BLaER1 treated with 17β-estradiol and CSF1 and Interleukin-3, amounts not matched to agents 10 nM and 100 nM (cell line): Measurements from ENCODE around the gene CDH23.

Experiments used
- H3K27ac ChIP-seq, 11 experiments: shearing (Covaris generic); formaldehyde crosslinking; 2 replicates each; pipeline ENCODE4 v1.8.1; 2022
- H3K27me3 ChIP-seq, 11 experiments: shearing (Covaris generic); formaldehyde crosslinking; 2 replicates each; pipeline ENCODE4 v1.8.1; 2022
- H3K36me3 ChIP-seq, 11 experiments: shearing (Covaris generic); formaldehyde crosslinking; 2 replicates each; pipeline ENCODE4 v1.8.1; 2022
- H3K4me1 ChIP-seq, 10 experiments: shearing (Covaris generic); formaldehyde crosslinking; 2 replicates each; pipeline ENCODE4 v1.8.1; 2022
- H3K4me2 ChIP-seq, 11 experiments: shearing (Covaris generic); formaldehyde crosslinking; 2 replicates each; pipeline ENCODE4 v1.8.1; 2022
- H3K4me3 ChIP-seq, 10 experiments: shearing (Covaris generic); formaldehyde crosslinking; 2 replicates each; pipeline ENCODE4 v1.8.1; 2022
- H3K9ac ChIP-seq, 11 experiments: shearing (Covaris generic); formaldehyde crosslinking; 2 replicates each; pipeline ENCODE4 v1.8.1; 2022
- H3K9me3 ChIP-seq, 11 experiments: shearing (Covaris generic); formaldehyde crosslinking; replicated peaks in 1 of 11; 2 replicates each; pipeline ENCODE4 v1.8.1; 2022
- H4K20me1 ChIP-seq, 11 experiments: shearing (Covaris generic); formaldehyde crosslinking; 2 replicates each; pipeline ENCODE4 v1.8.1; 2022
- Cebpa-rat ChIP-seq, 11 experiments: shearing (Covaris generic); IDR thresholded peaks; 2 replicates each; pipeline ENCODE4 v1.8.1; 2022

CDH23 gene

DNA sequence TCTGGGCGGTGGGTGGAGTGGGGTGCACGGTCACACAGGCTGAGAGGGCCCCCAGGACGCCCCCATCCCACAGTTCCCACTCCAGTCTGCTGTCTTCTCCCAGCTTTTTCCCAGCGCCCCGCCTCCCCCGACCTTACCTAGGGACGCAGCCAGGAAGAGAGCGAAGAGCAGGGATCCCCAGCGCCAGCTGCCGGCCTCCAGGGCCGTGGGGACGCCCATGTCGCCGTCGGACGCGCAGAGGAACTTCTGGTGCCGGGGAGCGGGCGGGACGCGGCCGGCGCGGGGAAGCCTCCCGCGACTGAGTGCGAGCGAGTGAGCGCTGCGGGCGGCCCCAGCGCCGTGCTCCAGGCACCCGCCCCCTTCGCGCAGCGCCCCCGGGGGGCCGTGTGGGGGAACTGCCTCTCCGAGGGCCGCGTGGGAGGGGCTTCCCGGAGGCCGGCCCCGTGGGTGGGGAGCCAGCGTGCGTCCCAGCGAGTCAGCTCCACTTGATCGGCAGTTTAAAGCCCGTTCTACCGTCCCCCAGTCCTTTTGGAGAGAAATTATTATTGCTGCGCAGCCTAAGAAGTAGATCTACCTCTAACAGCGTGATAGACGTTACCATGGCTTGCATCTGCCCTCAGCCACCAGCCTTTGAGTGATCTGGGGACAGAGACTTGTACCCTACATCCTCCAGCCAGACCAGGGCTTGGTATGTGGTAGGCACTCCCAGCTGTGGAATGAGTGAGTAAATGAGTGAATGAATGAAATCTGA, 376.7 kb downstream of the CDH23 start, which contains the start of gene VSIR:
Gene VSIR (minus strand): TSS at position 300 of the 751 bp plus-strand sequence. CDS start 81 bp downstream, at position 219.
- H3K36me3 ChIP-seq, result peaks cover 0 to 38% (median 2%) of the 10 kb centered on the region in 11 experiments; a peak in 7 of 22 replicates
- H4K20me1 ChIP-seq, result peaks cover 0 to 42% (median 6%) of the 10 kb centered on the region in 11 experiments; a peak in 8 of 22 replicates
- peaks cover 0 to 12% (median 7%) of the 10 kb centered on the region in 11 experiments; a peak in 14 of 22 replicates for H3K9me3 ChIP-seq
- H3K4me2 ChIP-seq, result peak within 1 kb of the TSS; percentile 88 to 100 (median 98)
- H3K27ac ChIP-seq, result peak within 1 kb of the TSS; percentile 73 to 98 (median 93)
- no peak for TF ChIP-seq Cebpa-rat (IDR thresholded peaks at IDR 0.05)
- peaks cover 0 to 17% (median 0%) of the 10 kb centered on the region in 11 experiments; a peak in 7 of 22 replicates for H3K27me3 ChIP-seq
- H3K9ac ChIP-seq, result peak within 1 kb of the TSS; percentile 71 to 92 (median 86)
- H3K4me3 ChIP-seq, result peak within 1 kb of the TSS; percentile 38 to 96 (median 86)
- H3K4me1 ChIP-seq, result peaks cover 78 to 98% (median 91%) of the 10 kb centered on the region in 10 experiments

DNA sequence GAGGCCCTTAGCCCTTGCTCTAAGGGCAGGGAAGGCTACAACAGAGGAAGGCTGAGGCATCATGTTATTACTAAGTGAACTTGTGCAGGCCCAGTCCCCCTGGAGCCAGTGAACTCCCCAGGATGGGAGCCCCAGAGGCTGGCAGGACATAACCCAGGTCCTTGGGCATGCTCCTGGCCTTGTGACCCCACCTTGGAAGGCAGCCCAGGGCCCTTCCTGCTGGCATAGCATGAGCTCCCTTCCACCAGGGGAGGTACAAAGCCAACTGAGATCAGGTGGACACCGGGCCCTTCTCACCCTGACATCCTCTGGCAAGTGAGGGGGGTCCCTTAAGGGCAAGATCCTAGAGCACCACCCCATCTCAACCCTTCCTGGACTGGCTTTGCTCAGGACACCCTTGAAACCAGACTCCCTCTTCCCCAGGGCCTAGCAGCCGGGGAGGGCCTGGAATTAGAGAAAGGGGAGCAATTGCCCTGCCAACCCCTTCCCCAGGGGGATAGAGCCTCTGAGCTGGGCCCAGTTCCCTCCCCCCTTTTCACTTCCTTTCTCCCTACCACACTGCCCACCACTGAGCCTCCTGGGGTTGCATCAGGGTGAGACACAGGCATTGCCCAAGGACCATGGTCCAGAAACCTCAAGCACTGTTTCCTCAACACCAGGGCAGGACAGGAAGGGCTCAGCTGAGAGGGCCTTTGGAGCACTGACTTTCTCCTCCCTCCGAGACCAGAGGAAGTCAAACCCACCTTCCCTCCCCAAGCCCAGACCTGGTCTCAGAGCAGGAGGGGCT, 378.4 kb downstream of the CDH23 start:
- H3K4me2 ChIP-seq, result peak overlapping the region; percentile 88 to 100 (median 98)
- peaks cover 0 to 12% (median 7%) of the 10 kb centered on the region in 11 experiments; a peak in 14 of 22 replicates for H3K9me3 ChIP-seq
- peaks cover 0 to 30% (median 6%) of the 10 kb centered on the region in 11 experiments; a peak in 8 of 22 replicates for H4K20me1 ChIP-seq
- peaks cover 0 to 26% (median 0%) of the 10 kb centered on the region in 11 experiments; a peak in 5 of 22 replicates for H3K36me3 ChIP-seq
- peaks cover 0 to 17% (median 0%) of the 10 kb centered on the region in 11 experiments; a peak in 7 of 22 replicates for H3K27me3 ChIP-seq
- TF ChIP-seq Cebpa-rat (IDR thresholded peaks at IDR 0.05), result peak; percentile 38 to 98 (median 95); a peak in 19 of 22 replicates
- H3K4me1 ChIP-seq, result peaks cover 60 to 94% (median 87%) of the 10 kb centered on the region in 10 experiments
- H3K4me3 ChIP-seq, result peak overlapping the region; percentile 6 to 96 (median 86); a peak in 16 of 20 replicates
- peak overlapping the region; percentile 73 to 98 (median 93) for H3K27ac ChIP-seq
- H3K9ac ChIP-seq, result peak overlapping the region; percentile 71 to 92 (median 86)

DNA sequence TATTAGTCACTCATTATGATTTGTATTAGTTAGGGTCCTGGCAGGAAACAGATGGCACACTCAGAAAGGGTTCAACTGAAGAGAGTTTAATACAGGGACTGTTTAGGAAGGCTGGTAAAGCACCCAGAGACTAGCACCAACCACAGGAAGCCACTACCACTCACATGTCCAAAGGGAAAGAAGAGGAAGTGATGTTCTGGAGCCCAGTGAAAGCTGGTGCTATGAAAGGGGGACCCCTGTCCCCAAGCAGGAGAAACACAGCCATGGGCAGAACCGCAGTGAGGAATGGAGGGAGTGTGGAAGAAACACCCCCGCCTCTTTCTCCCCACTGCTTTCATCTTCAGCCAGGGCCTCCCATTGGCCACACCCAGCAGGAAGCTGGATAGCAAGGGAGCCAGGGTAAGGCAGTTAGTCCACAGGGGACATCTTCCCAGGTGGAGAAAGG, 379.8 kb downstream of the CDH23 start:
- peak overlapping the region; percentile 73 to 98 (median 93); a peak in 21 of 22 replicates for H3K27ac ChIP-seq
- peaks cover 0 to 17% (median 0%) of the 10 kb centered on the region in 11 experiments; a peak in 7 of 22 replicates for H3K27me3 ChIP-seq
- H3K9me3 ChIP-seq, result peaks cover 0 to 12% (median 7%) of the 10 kb centered on the region in 11 experiments; a peak in 14 of 22 replicates
- H3K4me1 ChIP-seq, result peaks cover 56 to 90% (median 79%) of the 10 kb centered on the region in 10 experiments
- peak overlapping the region; percentile 88 to 100 (median 98) for H3K4me2 ChIP-seq
- peak overlapping the region; percentile 63 to 92 (median 85); a peak in 18 of 22 replicates for H3K9ac ChIP-seq
- no peak for TF ChIP-seq Cebpa-rat (IDR thresholded peaks at IDR 0.05)
- H3K36me3 ChIP-seq, result peaks cover 0 to 13% (median 0%) of the 10 kb centered on the region in 11 experiments; a peak in 4 of 22 replicates
- peaks cover 0 to 16% (median 0%) of the 10 kb centered on the region in 11 experiments; a peak in 8 of 22 replicates for H4K20me1 ChIP-seq
- H3K4me3 ChIP-seq, result 0 out of 20 replicates have a peak overlapping the region, but pooled peaks of 1 of the 10 experiments have one; percentile 96

DNA sequence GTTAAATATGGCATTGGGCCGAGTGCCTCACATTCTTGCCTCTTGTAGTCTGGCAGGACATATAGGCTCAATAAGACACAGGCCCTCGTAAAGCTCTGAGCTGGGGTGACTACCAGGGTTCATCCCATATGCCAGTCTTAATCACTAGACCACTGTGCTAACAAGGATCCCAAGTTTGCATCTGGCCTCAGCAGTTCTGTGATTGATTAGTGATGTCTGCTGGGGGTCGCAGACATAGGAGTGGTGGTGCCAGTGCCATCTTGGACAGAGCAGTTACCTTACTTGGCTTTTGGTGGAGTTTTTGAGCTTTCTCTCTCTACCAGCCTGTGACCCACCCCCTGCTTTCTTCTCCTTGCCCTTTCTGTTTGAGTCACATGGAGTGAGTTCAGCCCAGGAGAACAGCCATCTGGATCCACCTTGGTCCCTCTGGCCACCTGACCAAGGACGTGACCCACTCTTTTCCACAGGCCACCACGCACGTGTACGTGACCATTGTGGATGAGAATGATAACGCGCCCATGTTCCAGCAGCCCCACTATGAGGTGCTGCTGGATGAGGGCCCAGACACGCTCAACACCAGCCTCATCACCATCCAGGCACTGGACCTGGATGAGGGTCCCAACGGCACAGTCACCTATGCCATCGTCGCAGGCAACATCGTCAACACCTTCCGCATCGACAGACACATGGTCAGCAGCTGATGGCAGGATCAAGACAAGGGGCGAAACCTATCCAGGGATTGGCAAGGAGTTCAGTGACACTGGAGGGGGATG, 380.7 kb downstream of the CDH23 start:
- Histone ChIP-seq H3K4me3 (no peak overlapping the region), H4K20me1 (peaks cover 0 to 7% (median 0%) of the 10 kb centered on the region in 11 experiments; a peak in 6 of 22 replicates), H3K9ac (peak overlapping the region in 5 of 11 experiments; percentile 85 to 92 (median 88); a peak in 9 of 22 replicates), H3K4me1 (peaks cover 48 to 90% (median 77%) of the 10 kb centered on the region in 10 experiments), H3K9me3 (peaks cover 0 to 12% (median 7%) of the 10 kb centered on the region in 11 experiments; a peak in 14 of 22 replicates), H3K27ac (peak overlapping the region in 10 of 11 experiments; percentile 76 to 98 (median 94); a peak in 18 of 22 replicates), H3K36me3 (peaks cover 0 to 4% (median 0%) of the 10 kb centered on the region in 11 experiments; a peak in 1 of 22 replicates), H3K27me3 (peaks cover 0 to 17% (median 0%) of the 10 kb centered on the region in 11 experiments; a peak in 7 of 22 replicates), H3K4me2 (peak overlapping the region; percentile 88 to 100 (median 98))
- no peak for TF ChIP-seq Cebpa-rat (IDR thresholded peaks at IDR 0.05)

DNA sequence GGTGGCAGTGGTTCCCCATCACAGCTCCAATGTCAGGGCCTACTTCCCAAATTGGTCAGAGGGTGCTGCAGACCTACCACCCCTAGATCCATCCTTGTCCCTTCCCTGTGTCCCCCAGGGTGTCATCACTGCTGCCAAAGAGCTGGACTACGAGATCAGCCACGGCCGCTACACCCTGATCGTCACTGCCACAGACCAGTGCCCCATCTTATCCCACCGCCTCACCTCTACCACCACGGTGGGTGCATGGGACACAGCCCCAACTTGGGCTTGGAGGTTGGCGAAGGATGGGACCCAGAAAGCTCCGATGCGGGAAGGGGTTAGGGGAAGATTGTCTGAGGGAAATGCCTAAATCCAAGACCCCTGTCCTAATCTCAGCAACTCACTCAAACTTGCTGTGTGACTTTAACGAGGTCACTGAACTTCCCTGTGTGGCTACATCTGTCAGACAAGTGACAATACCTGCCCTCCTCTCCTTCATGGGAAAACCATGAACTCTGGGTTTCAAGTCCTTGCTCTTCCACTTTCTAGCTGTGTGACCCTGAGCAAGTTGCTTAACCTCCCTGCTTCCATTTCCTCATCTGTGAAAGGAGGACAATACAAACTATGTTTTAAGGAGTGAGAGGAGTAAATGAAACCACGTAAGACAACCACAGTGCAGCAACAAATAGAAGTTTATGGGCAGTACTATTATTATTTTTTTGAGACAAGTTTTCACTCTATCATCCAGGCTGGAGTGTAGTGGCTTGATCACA, 381.5 kb downstream of the CDH23 start:
- H3K4me2 ChIP-seq, result peak overlapping the region in 7 of 11 experiments; percentile 11 to 100 (median 99); a peak in 12 of 22 replicates
- H3K27ac ChIP-seq, result peak overlapping the region in 7 of 11 experiments; percentile 92 to 98 (median 96); a peak in 11 of 22 replicates
- H4K20me1 ChIP-seq, result no peaks in the 10 kb centered on the region
- TF ChIP-seq Cebpa-rat (IDR thresholded peaks at IDR 0.05), result no peak
- peaks cover 0 to 9% (median 0%) of the 10 kb centered on the region in 11 experiments; a peak in 6 of 22 replicates for H3K27me3 ChIP-seq
- peaks cover 0 to 12% (median 7%) of the 10 kb centered on the region in 11 experiments; a peak in 14 of 22 replicates for H3K9me3 ChIP-seq
- no peak overlapping the region for H3K9ac ChIP-seq
- peaks cover 48 to 94% (median 79%) of the 10 kb centered on the region in 10 experiments for H3K4me1 ChIP-seq
- no peak overlapping the region for H3K4me3 ChIP-seq
- 0 out of 22 replicates have a peak, but pooled peaks cover 0 to 4% (median 0%) of the 10 kb centered on the region in 11 experiments for H3K36me3 ChIP-seq

DNA sequence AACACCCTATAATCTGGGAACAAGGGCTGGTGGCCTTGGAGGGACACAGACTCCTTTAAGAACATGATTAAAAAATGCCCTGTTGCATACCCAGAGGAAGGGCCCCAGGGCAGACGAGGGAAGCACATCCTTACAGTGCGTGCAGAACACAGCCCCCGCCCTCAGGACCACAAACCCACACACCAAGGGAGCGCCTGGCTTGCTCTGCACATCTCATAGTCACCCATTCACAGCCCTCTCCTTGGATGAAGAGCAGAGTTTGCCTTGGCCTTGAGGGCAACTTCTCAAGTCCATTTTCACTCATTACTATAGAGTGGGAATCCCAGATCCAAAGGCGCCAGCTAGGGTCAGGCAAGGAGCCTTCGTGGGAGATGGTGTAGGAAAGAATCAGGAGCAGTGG, 382.9 kb downstream of the CDH23 start:
- Histone ChIP-seq H3K36me3 (0 out of 22 replicates have a peak, but pooled peaks cover 0 to 4% (median 0%) of the 10 kb centered on the region in 11 experiments), H4K20me1 (no peaks in the 10 kb centered on the region)

More for the DNA sequence above, 382.9 kb downstream of the CDH23 start:
- Histone ChIP-seq H3K4me3 (no peak overlapping the region), H3K9ac (no peak overlapping the region), H3K4me1 (peaks cover 46 to 99% (median 79%) of the 10 kb centered on the region in 10 experiments), H3K4me2 (peak overlapping the region in 6 of 11 experiments; percentile 26 to 100 (median 99); a peak in 11 of 22 replicates), H3K27me3 (no peaks in the 10 kb centered on the region), H3K27ac (0 out of 22 replicates have a peak overlapping the region, but pooled peaks of 1 of the 11 experiments have one; percentile 7), H3K9me3 (peaks cover 0 to 12% (median 7%) of the 10 kb centered on the region in 11 experiments; a peak in 14 of 22 replicates)
- TF ChIP-seq Cebpa-rat (IDR thresholded peaks at IDR 0.05), result no peak
